ENCODE results near the gene DLG5.

- no peak for TF ChIP-seq POLR2AphosphoS5 (IDR thresholded peaks at IDR 0.05; ENCODE audit: low read depth, low read length)
- no peak for TF ChIP-seq TAF1 (IDR thresholded peaks at IDR 0.05; ENCODE audit: borderline replicate concordance, insufficient read depth, low read length)
- TF ChIP-seq REST (IDR thresholded peaks at IDR 0.05; ENCODE audit: insufficient read depth in 1 of 2, low read depth in 2 of 2, low read length in 2 of 2), result no peak
- no peak for TF ChIP-seq SIN3A (IDR thresholded peaks at IDR 0.05; ENCODE audit: borderline replicate concordance, insufficient read depth, low read length)
- TF ChIP-seq FOXP2 (optimal IDR thresholded peaks at IDR 0.05; ENCODE audit: borderline replicate concordance, extremely low read depth, extremely low read length, insufficient read depth), result no peak
Measured at GRCh38 chr10:77921395-77921794, 5.2 kb downstream of the DLG5 start.

Data from PFSK-1 (cell line).